Naive thymus-derived CD4-positive, alpha-beta T cell (primary cell): ENCODE measurements around the gene TREH. TPM values are rescaled to one million over a fixed set of nuclear protein-coding genes. Genes with fewer than 3 reads are reported as not detected.
A peak's percentile ranks its signal among the peaks of the same experiment; 100 is the strongest.
"Not testable (repeated sequence)": the region's sequence is repeated elsewhere in the genome, so short reads cannot be mapped to it uniquely, and the experiment has no call there.

Source experiments
- ATAC-seq: fragments of 150-1000 bp; cut with Tn5 transposase; 2 replicates; pipeline ENCODE4 v1.10.0; 2021; ENCODE audit warnings: mild to moderate bottlenecking, moderate library complexity
- CTCF ChIA-PET: fragments of 350-600 bp; sonication (Branson Sonifier 250); formaldehyde crosslinking; loops from one replicate; lab custom pipeline; 2021; ENCODE audit warnings: antibody characterized with exemption; lab: Charles Lee
- POLR2A ChIA-PET: fragments of 350-600 bp; sonication (Branson Sonifier 250); formaldehyde crosslinking; loops from one replicate; lab custom pipeline; 2021; ENCODE audit warnings: antibody characterized with exemption, inconsistent platforms; lab: Charles Lee
- DNase-seq, 9 donors: peaks; one replicate each; pipeline versions ENCODE4 v3.0.0 to v3.0.0-alpha.2; 2020 to 2022; ENCODE audit warnings: mixed read lengths in 1 of 9
- H3K27ac ChIP-seq: one replicate; pipeline ENCODE4 v1.7.0; 2013; ENCODE audit warnings: mild to moderate bottlenecking, low read depth, low read length, moderate library complexity
- H3K27me3 ChIP-seq, 2 donors: one replicate each; pipeline ENCODE4 v1.7.0; 2013; ENCODE audit warnings: low read length in 2 of 2, mild to moderate bottlenecking in 2 of 2, moderate library complexity in 2 of 2; ENCODE audit not compliant: control insufficient read depth in 2 of 2, insufficient read depth in 2 of 2
- H3K36me3 ChIP-seq, 3 experiments: 1 replicate in 2 of 3; 2 replicates in 1 of 3; pipeline ENCODE4 v1.7.0; 2013; ENCODE audit warnings: low read length in 3 of 3, mild to moderate bottlenecking in 3 of 3, moderate library complexity in 1 of 3; ENCODE audit not compliant: insufficient read depth in 3 of 3, control insufficient read depth in 2 of 3
- H3K4me1 ChIP-seq, 2 donors: one replicate each; pipeline ENCODE4 v1.7.0; 2013; ENCODE audit warnings: low read length in 2 of 2, mild to moderate bottlenecking in 2 of 2, moderate library complexity in 1 of 2; ENCODE audit not compliant: control insufficient read depth in 2 of 2, insufficient read depth in 2 of 2
- H3K4me3 ChIP-seq: 2 replicates; pipeline ENCODE4 v1.7.0; 2013; ENCODE audit warnings: mild to moderate bottlenecking, low read length
- H3K9me3 ChIP-seq, 3 experiments: 1 replicate in 2 of 3; 2 replicates in 1 of 3; pipeline ENCODE4 v1.7.0; 2013; ENCODE audit warnings: low read length in 3 of 3; ENCODE audit not compliant: control insufficient read depth in 2 of 3
- H3K27ac Mint-ChIP-seq, 9 donors: one replicate each; pipeline ENCODE4 v1.8.0; 2020 to 2022; ENCODE audit warnings: mixed read lengths in 9 of 9, mild to moderate bottlenecking in 8 of 9, moderate library complexity in 5 of 9, inconsistent platforms in 2 of 9
- H3K27me3 Mint-ChIP-seq, 5 donors: one replicate each; pipeline ENCODE4 v1.8.0; 2021 to 2022; ENCODE audit warnings: mixed read lengths in 5 of 5, mild to moderate bottlenecking in 1 of 5
- H3K36me3 Mint-ChIP-seq, 5 donors: one replicate each; pipeline ENCODE4 v1.8.0; 2020 to 2022; ENCODE audit warnings: mixed read lengths in 5 of 5, mild to moderate bottlenecking in 3 of 5, inconsistent platforms in 1 of 5
- H3K4me1 Mint-ChIP-seq, 7 donors: one replicate each; pipeline ENCODE4 v1.8.0; 2020 to 2022; ENCODE audit warnings: mixed read lengths in 7 of 7, mild to moderate bottlenecking in 3 of 7, inconsistent platforms in 1 of 7
- H3K4me3 Mint-ChIP-seq, 10 donors: one replicate each; pipeline ENCODE4 v1.8.0; 2020 to 2022; ENCODE audit warnings: mild to moderate bottlenecking in 10 of 10, mixed read lengths in 10 of 10, moderate library complexity in 6 of 10, inconsistent platforms in 2 of 10
- H3K9me3 Mint-ChIP-seq, 11 donors: one replicate each; pipeline ENCODE4 v1.8.0; 2020 to 2022; ENCODE audit warnings: mixed read lengths in 11 of 11, mild to moderate bottlenecking in 4 of 11, inconsistent platforms in 1 of 11, moderate library complexity in 1 of 11
- intact Hi-C, 2 donors: fragments of 100-400 bp; cut with micrococcal nuclease; formaldehyde crosslinking; loops; one replicate each; pipeline ENCODE4 v1.15.1; 2023
- polyA plus RNA-seq, 2 donors: library from polyadenylated mRNA; unstranded; fragments of 300-500 nt; fragmentation: Illumina TruSeq; gene quantifications; one replicate each; pipeline ENCODE4 v1.2.3, GENCODE V29; 2021
- total RNA-seq, 6 experiments: library from RNA in 5 of 6; stranded (reverse) in 5 of 6; gene quantifications; 1 replicate in 5 of 6; 2 replicates in 1 of 6; pipeline ENCODE4 v1.2.3 and lab custom pipeline; 2021 to 2026

The TREH gene
- total and polyA plus RNA-seq, 7 experiments from 2014 or later = not detected

GRCh38 chr11:118615282-118615975 is 64.0 kb downstream of the TREH start:
- Histone ChIP-seq H3K4me1 (peaks cover 3 to 6% of the 10 kb centered on the region in 2 donors), H3K27ac (no peak overlapping the region), H3K36me3 (no peaks in the 10 kb centered on the region), H3K9me3 (no peaks in the 10 kb centered on the region), H3K4me3 (no peak overlapping the region), H3K27me3 (no peaks in the 10 kb centered on the region)
- no peak overlapping the region for H3K4me3 Mint-ChIP-seq
- intact Hi-C loops = no loop called here
- ChIA-PET CTCF (no interaction called here), POLR2A (no interaction called here)
- no peaks in the 10 kb centered on the region for H3K9me3 Mint-ChIP-seq
- ATAC-seq (no peak), DNase-seq (no peak)
- H3K27ac Mint-ChIP-seq = no peak overlapping the region
- peaks cover 5 to 13% (median 12%) of the 10 kb centered on the region in 7 donors for H3K4me1 Mint-ChIP-seq
- peaks cover 7 to 30% (median 8%) of the 10 kb centered on the region in 5 donors for H3K27me3 Mint-ChIP-seq
- H3K36me3 Mint-ChIP-seq = peaks cover 0 to 13% (median 0%) of the 10 kb centered on the region in 5 donors

GRCh38 chr11:118614511-118614910 is 64.9 kb downstream of the TREH start:
- peaks cover 9 to 15% of the 10 kb centered on the region in 2 donors for H3K4me1 ChIP-seq
- peaks cover 7 to 14% (median 11%) of the 10 kb centered on the region in 7 donors for H3K4me1 Mint-ChIP-seq
- ChIA-PET CTCF (no interaction called here), POLR2A (no interaction called here)
- no peak overlapping the region for H3K4me3 Mint-ChIP-seq
- ATAC-seq (no peak), DNase-seq (no peak)
- intact Hi-C loops = loop anchor here in 1 of 2 donors (5.0 kb wide), 1 partner anchor 43 kb away; no protein-coding TSS in a partner anchor
- H3K9me3 ChIP-seq = no peaks in the 10 kb centered on the region
- H3K36me3 ChIP-seq = no peaks in the 10 kb centered on the region
- no peak overlapping the region for H3K27ac Mint-ChIP-seq
- H3K4me3 ChIP-seq = no peak overlapping the region
- H3K27me3 Mint-ChIP-seq = peaks cover 1 to 31% (median 8%) of the 10 kb centered on the region in 5 donors
- no peak overlapping the region for H3K27ac ChIP-seq
- no peaks in the 10 kb centered on the region for H3K27me3 ChIP-seq
- peaks cover 0 to 9% (median 0%) of the 10 kb centered on the region in 5 donors for H3K36me3 Mint-ChIP-seq
- no peaks in the 10 kb centered on the region for H3K9me3 Mint-ChIP-seq

GRCh38 chr11:118612378-118612777 is 67.1 kb downstream of the TREH start:
- Mint-ChIP-seq H3K36me3 (peaks cover 0 to 9% (median 3%) of the 10 kb centered on the region in 5 donors), H3K9me3 (no peaks in the 10 kb centered on the region), H3K27me3 (peaks cover 0 to 44% (median 0%) of the 10 kb centered on the region in 5 donors), H3K4me3 (no peak overlapping the region), H3K4me1 (peaks cover 16 to 22% (median 20%) of the 10 kb centered on the region in 7 donors), H3K27ac (no peak overlapping the region)
- DNase-seq (peak in 1 of 9 donors; percentile 3), ATAC-seq (no peak)
- peaks cover 18 to 23% of the 10 kb centered on the region in 2 donors for H3K4me1 ChIP-seq
- H3K27ac ChIP-seq = no peak overlapping the region
- H3K4me3 ChIP-seq = no peak overlapping the region
- H3K36me3 ChIP-seq = no peaks in the 10 kb centered on the region
- CTCF ChIA-PET = interaction anchor here (0.6 to 3.3 kb wide), 6 partner anchors 12 to 1513 kb away, joined by 3 to 19 read pairs (median 5); no protein-coding TSS in a partner anchor
- no peaks in the 10 kb centered on the region for H3K27me3 ChIP-seq
- POLR2A ChIA-PET = interaction anchor here (0.8 to 0.9 kb wide), 2 partner anchors 11 to 17 kb away, joined by 3 read pairs; no protein-coding TSS in a partner anchor
- intact Hi-C loops = loop anchor here in 1 of 2 donors (5.0 kb wide), 1 partner anchor 45 kb away; no protein-coding TSS in a partner anchor
- no peaks in the 10 kb centered on the region for H3K9me3 ChIP-seq

- not testable (repeated sequence) for H3K27me3 ChIP-seq, H3K4me3 ChIP-seq, H3K36me3 ChIP-seq, DNase-seq, H3K27ac ChIP-seq, H3K9me3 Mint-ChIP-seq, H3K9me3 ChIP-seq, H3K36me3 Mint-ChIP-seq, ATAC-seq
- H3K27ac Mint-ChIP-seq = peak overlapping the region in 7 of 9 donors; percentile 33 to 82 (median 70)
- POLR2A ChIA-PET = interaction anchor here (0.9 to 3.8 kb wide), 2 partner anchors 10 to 39 kb away, joined by 3 to 27 read pairs; partner anchors contain the start of gene ARCN1
- intact Hi-C loops = loop anchor here (1.0 to 5.0 kb wide), 4 partner anchors 16 to 466 kb away; no protein-coding TSS in a partner anchor
- peaks cover 0 to 51% (median 0%) of the 10 kb centered on the region in 5 donors for H3K27me3 Mint-ChIP-seq
- H3K4me1 ChIP-seq = peaks cover 18 to 23% of the 10 kb centered on the region in 2 donors
- H3K4me1 Mint-ChIP-seq = peaks cover 16 to 26% (median 23%) of the 10 kb centered on the region in 7 donors
- CTCF ChIA-PET = interaction anchor here (0.6 to 3.3 kb wide), 7 partner anchors 9 to 467 kb away, joined by 3 to 19 read pairs (median 4); no protein-coding TSS in a partner anchor
- peak overlapping the region; percentile 35 to 88 (median 78) for H3K4me3 Mint-ChIP-seq
These were observed 68.0 kb downstream of the TREH start for GRCh38 chr11:118611433-118611795.

- DNase-seq (peak; percentile 72 to 89 (median 82)), ATAC-seq (peak; percentile 71)
- peak overlapping the region; percentile 35 to 88 (median 78) for H3K4me3 Mint-ChIP-seq
- H3K4me1 ChIP-seq = peaks cover 18 to 23% of the 10 kb centered on the region in 2 donors
- H3K4me3 ChIP-seq = peak overlapping the region; percentile 61
- peak overlapping the region in 7 of 9 donors; percentile 33 to 82 (median 70) for H3K27ac Mint-ChIP-seq
- H3K27me3 ChIP-seq = no peaks in the 10 kb centered on the region
- CTCF ChIA-PET = interaction anchor here (0.6 to 3.3 kb wide), 6 partner anchors 9 to 33 kb away, joined by 3 to 19 read pairs (median 4); no protein-coding TSS in a partner anchor
- H3K27ac ChIP-seq = peak overlapping the region; percentile 57
- intact Hi-C loops = loop anchor here (1.0 to 5.0 kb wide), 4 partner anchors 16 to 466 kb away; no protein-coding TSS in a partner anchor
- POLR2A ChIA-PET = interaction anchor here (3.8 kb wide), 1 partner anchor 38 kb away, joined by 27 read pairs; the partner anchor contains the start of gene ARCN1
- no peaks in the 10 kb centered on the region for H3K9me3 ChIP-seq
- H3K9me3 Mint-ChIP-seq = no peaks in the 10 kb centered on the region
- H3K27me3 Mint-ChIP-seq = peaks cover 0 to 56% (median 0%) of the 10 kb centered on the region in 5 donors
- H3K4me1 Mint-ChIP-seq = peaks cover 16 to 26% (median 23%) of the 10 kb centered on the region in 7 donors
- peaks cover 0 to 9% (median 0%) of the 10 kb centered on the region in 5 donors for H3K36me3 Mint-ChIP-seq
- H3K36me3 ChIP-seq = no peaks in the 10 kb centered on the region
These were observed 68.5 kb downstream of the TREH start for GRCh38 chr11:118610773-118611432.

- peak overlapping the region in 8 of 9 donors; percentile 51 to 92 (median 74) for H3K27ac Mint-ChIP-seq
- Histone ChIP-seq H3K27ac (peak overlapping the region; percentile 57), H3K9me3 (no peaks in the 10 kb centered on the region), H3K27me3 (no peaks in the 10 kb centered on the region), H3K4me1 (peaks cover 18 to 23% of the 10 kb centered on the region in 2 donors), H3K36me3 (no peaks in the 10 kb centered on the region), H3K4me3 (peak overlapping the region; percentile 61)
- peaks cover 0 to 57% (median 0%) of the 10 kb centered on the region in 5 donors for H3K27me3 Mint-ChIP-seq
- DNase-seq (peak in 2 of 9 donors; percentile 11 to 32), ATAC-seq (no peak)
- no peaks in the 10 kb centered on the region for H3K9me3 Mint-ChIP-seq
- intact Hi-C loops = loop anchor here (2.0 to 5.0 kb wide), 2 partner anchors 47 to 49 kb away; no protein-coding TSS in a partner anchor
- POLR2A ChIA-PET = interaction anchor here (1.9 to 3.8 kb wide), 2 partner anchors 10 to 38 kb away, joined by 6 to 27 read pairs; partner anchors contain the start of gene ARCN1
- peaks cover 0 to 9% (median 0%) of the 10 kb centered on the region in 5 donors for H3K36me3 Mint-ChIP-seq
- CTCF ChIA-PET = interaction anchor here (1.8 to 2.2 kb wide), 2 partner anchors 15 to 17 kb away, joined by 6 to 15 read pairs; no protein-coding TSS in a partner anchor
- peaks cover 16 to 26% (median 23%) of the 10 kb centered on the region in 7 donors for H3K4me1 Mint-ChIP-seq
- H3K4me3 Mint-ChIP-seq = peak overlapping the region; percentile 69 to 88 (median 85)
These were observed 69.2 kb downstream of the TREH start for GRCh38 chr11:118610225-118610772.
